Spleen (tissue), 11 donors: Measurements from ENCODE around the gene CLMN. TPM values are rescaled to one million over a fixed set of nuclear protein-coding genes. Genes with fewer than 3 reads are reported as not detected.

Experiments used
- DNase-seq: peaks from one replicate; pipeline ENCODE4 v3.0.0-alpha.2; 2020
- H3K27ac ChIP-seq, 8 donors: fragments of 200-600 bp; sonication (generic) in 7 of 8; 1 replicate in 4 of 8; 2 replicates in 4 of 8; pipeline versions ENCODE4 v1.5.0 to v1.8.0; 2016 to 2021; ENCODE audit warnings: inconsistent platforms in 4 of 8, mild to moderate bottlenecking in 4 of 8, moderate library complexity in 1 of 8
- H3K27me3 ChIP-seq, 7 donors: fragments of 200-600 bp; sonication (generic) in 6 of 7; replicated peaks in 1 of 7; 1 replicate in 4 of 7; 2 replicates in 3 of 7; pipeline versions ENCODE4 v1.5.0 to v1.8.0; 2016 to 2021; ENCODE audit warnings: inconsistent platforms in 3 of 7, mild to moderate bottlenecking in 1 of 7
- H3K36me3 ChIP-seq, 6 donors: fragments of 200-600 bp; sonication (generic) in 5 of 6; 1 replicate in 4 of 6; 2 replicates in 2 of 6; pipeline versions ENCODE4 v1.5.0 to v1.8.0; 2016 to 2021; ENCODE audit warnings: inconsistent platforms in 2 of 6
- H3K4me1 ChIP-seq, 6 donors: fragments of 200-600 bp; sonication (generic) in 5 of 6; 1 replicate in 3 of 6; 2 replicates in 3 of 6; pipeline versions ENCODE4 v1.5.0 to v1.8.0; 2016 to 2021; ENCODE audit warnings: inconsistent platforms in 3 of 6
- H3K4me3 ChIP-seq, 8 donors: fragments of 200-600 bp; sonication (generic) in 7 of 8; 1 replicate in 4 of 8; 2 replicates in 4 of 8; pipeline versions ENCODE4 v1.5.0 to v1.8.0; 2016 to 2021; ENCODE audit warnings: inconsistent platforms in 4 of 8, mild to moderate bottlenecking in 4 of 8, moderate library complexity in 2 of 8
- H3K9me3 ChIP-seq, 8 donors: fragments of 200-600 bp; sonication (generic) in 7 of 8; 1 replicate in 4 of 8; 2 replicates in 4 of 8; pipeline versions ENCODE4 v1.5.0 to v1.8.0; 2016 to 2021; ENCODE audit warnings: inconsistent platforms in 4 of 8
- CTCF ChIP-seq, 11 experiments: fragments of 200-600 bp in 7 of 11; fragments of 450-650 bp in 4 of 11; sonication (generic) in 4 of 11; IDR thresholded peaks in 8 of 11; conservative IDR thresholded peaks in 3 of 11; 1 replicate in 7 of 11; 2 replicates in 4 of 11; pipeline versions ENCODE4 v1.4.0 to v1.8.0; 2016 to 2021; ENCODE audit warnings: antibody characterized with exemption in 11 of 11, inconsistent platforms in 4 of 11, mild to moderate bottlenecking in 1 of 11
- POLR2A ChIP-seq, 3 donors: fragments of 450-650 bp; IDR thresholded peaks; one replicate each; pipeline ENCODE4 v1.5.1; 2017; ENCODE audit warnings: antibody characterized with exemption in 3 of 3, mild to moderate bottlenecking in 1 of 3
- POLR2AphosphoS5 ChIP-seq, 3 donors: sonication (generic); formaldehyde crosslinking; IDR thresholded peaks; one replicate each; pipeline ENCODE4 v1.5.1; 2017; ENCODE audit warnings: antibody characterized with exemption in 3 of 3
- WGBS, 5 donors: extraction: QIAGEN DNeasy Blood & Tissue Kit in 3 of 5; methylation state at CpG; one replicate each; pipeline versions ENCODE4 v1.1.5 to v1.1.7; 2013 to 2018; 5-methylcytosine and 5-hydroxymethylcytosine counted together
- intact Hi-C: fragments of 100-400 bp; cut with DNase I; formaldehyde crosslinking; loops from one replicate; pipeline ENCODE4 v1.15.0; 2023; ENCODE audit warnings: low total_unique reads
- polyA plus RNA-seq, 3 donors: library from polyadenylated mRNA; stranded (reverse); fragments of 200-250 nt; gene quantifications; one replicate each; pipeline ENCODE4 v1.2.1, GENCODE V29; 2013
- total RNA-seq, 7 donors: library from RNA; depleted of rRNA in 3 of 7; stranded (reverse); fragments of >200 nt in 3 of 7; fragmentation: NEBNext Ultra II Directional in 4 of 7; extraction: Animal tissue kit (Norgen Biotek cat#: 25700) in 4 of 7; gene quantifications; one replicate each; pipeline versions ENCODE4 v1.1.0 to v1.2.1, GENCODE V29; 2016 to 2021
- donor health status: healthy with polysubstance abuse.
- donor health status: DM: no; HTN: no; CAD: no; lungs with moderate emphysema.
- donor health status: DM: no; HTN: no; CAD: no.
- donor health status: Bipolar disorder and iron deficiency.
- donor health status: healthy.
- donor health status: DM: no; HTN: no; CAD: no.
- donor health status: DM: yes; HTN: yes; CAD: no.

CLMN gene
- total and polyA plus RNA-seq, 10 donors: 2.7 to 21.4 (median 14.8) TPM

GRCh38 chr14:95144849-95145248, 174.9 kb downstream of the CLMN start:
- H3K9me3 ChIP-seq: peaks cover 8 to 25% (median 21%) of the 10 kb centered on the region in 8 donors
- peaks cover 0 to 10% (median 0%) of the 10 kb centered on the region in 6 donors for H3K36me3 ChIP-seq
- TF ChIP-seq CTCF (IDR thresholded peaks at IDR 0.05 in 8 of 11, conservative IDR thresholded peaks at IDR 0.05 in 3 of 11) (no peak), POLR2AphosphoS5 (IDR thresholded peaks at IDR 0.05) (no peak), POLR2A (IDR thresholded peaks at IDR 0.05) (no peak)
- no peak for DNase-seq
- WGBS, 5 donors: 71 to 100% (median 96%) methylated on average over 2 of the region's 2 CpGs
- H3K4me1 ChIP-seq: peaks cover 33 to 89% (median 73%) of the 10 kb centered on the region in 6 donors
- intact Hi-C loops: no loop called here
- H3K27ac ChIP-seq: peak overlapping the region in 6 of 8 donors; percentile 73 to 85 (median 77)
- no peak overlapping the region for H3K4me3 ChIP-seq
- H3K27me3 ChIP-seq: no peaks in the 10 kb centered on the region

GRCh38 chr14:95143808-95144620, 175.7 kb downstream of the CLMN start:
- DNase-seq: no peak
- peak overlapping the region in 7 of 8 donors; percentile 73 to 85 (median 77) for H3K27ac ChIP-seq
- intact Hi-C loops: no loop called here
- peaks cover 8 to 25% (median 21%) of the 10 kb centered on the region in 8 donors for H3K9me3 ChIP-seq
- H3K4me3 ChIP-seq: peak overlapping the region in 2 of 8 donors; percentile 10 to 37
- peaks cover 36 to 89% (median 79%) of the 10 kb centered on the region in 6 donors for H3K4me1 ChIP-seq
- no peak for TF ChIP-seq POLR2A (IDR thresholded peaks at IDR 0.05)
- no peak for TF ChIP-seq POLR2AphosphoS5 (IDR thresholded peaks at IDR 0.05)
- TF ChIP-seq CTCF (IDR thresholded peaks at IDR 0.05 in 8 of 11, conservative IDR thresholded peaks at IDR 0.05 in 3 of 11): no peak
- WGBS, 5 donors: 53 to 60% (median 59%) methylated on average over 4 of the region's 4 CpGs
- peaks cover 0 to 15% (median 0%) of the 10 kb centered on the region in 6 donors for H3K36me3 ChIP-seq
- no peaks in the 10 kb centered on the region for H3K27me3 ChIP-seq

DNA sequence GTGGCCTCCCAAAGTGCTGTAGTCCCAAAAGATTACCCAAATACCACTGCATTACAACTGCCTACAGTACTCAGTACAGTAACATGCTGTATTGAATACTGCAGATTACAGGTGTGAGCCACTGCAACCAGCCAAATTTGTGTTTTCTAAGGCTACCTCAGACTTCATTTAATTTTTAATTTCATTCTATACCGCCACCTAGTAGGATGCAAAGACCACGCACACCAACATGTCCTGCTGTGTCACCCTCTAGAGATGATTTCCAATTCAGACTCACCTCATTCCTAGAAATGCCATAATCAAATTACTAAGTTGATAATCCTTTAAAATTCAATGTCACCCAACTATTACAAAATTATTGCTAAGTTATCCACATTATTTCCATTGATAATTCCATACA, 177.5 kb downstream of the CLMN start:
- peaks cover 38 to 90% (median 76%) of the 10 kb centered on the region in 6 donors for H3K4me1 ChIP-seq
- intact Hi-C loops: no loop called here
- 94 to 99% (median 97%) methylated on average over 2 of the region's 2 CpGs for WGBS, 5 donors
- no peak for DNase-seq
- H3K9me3 ChIP-seq: peaks cover 8 to 25% (median 21%) of the 10 kb centered on the region in 8 donors
- peaks cover 0 to 15% (median 0%) of the 10 kb centered on the region in 6 donors for H3K36me3 ChIP-seq
- no peak for TF ChIP-seq POLR2A (IDR thresholded peaks at IDR 0.05)
- no peak for TF ChIP-seq POLR2AphosphoS5 (IDR thresholded peaks at IDR 0.05)
- no peak for TF ChIP-seq CTCF (IDR thresholded peaks at IDR 0.05 in 8 of 11, conservative IDR thresholded peaks at IDR 0.05 in 3 of 11)
- H3K4me3 ChIP-seq: no peak overlapping the region
- no peaks in the 10 kb centered on the region for H3K27me3 ChIP-seq
- peak overlapping the region in 1 of 8 donors; percentile 61 for H3K27ac ChIP-seq

- Histone ChIP-seq H3K36me3 (peaks cover 0 to 14% (median 0%) of the 10 kb centered on the region in 6 donors), H3K27me3 (no peaks in the 10 kb centered on the region), H3K27ac (peak overlapping the region in 3 of 8 donors; percentile 1 to 77 (median 61)), H3K9me3 (peaks cover 8 to 25% (median 21%) of the 10 kb centered on the region in 8 donors), H3K4me3 (no peak overlapping the region), H3K4me1 (peaks cover 38 to 87% (median 75%) of the 10 kb centered on the region in 6 donors)
- 63 to 88% (median 72%) methylated on average over 1 of the region's 1 CpG for WGBS, 5 donors
- DNase-seq: no peak
- intact Hi-C loops: no loop called here
- TF ChIP-seq POLR2A (IDR thresholded peaks at IDR 0.05) (no peak), CTCF (IDR thresholded peaks at IDR 0.05 in 8 of 11, conservative IDR thresholded peaks at IDR 0.05 in 3 of 11) (no peak), POLR2AphosphoS5 (IDR thresholded peaks at IDR 0.05) (no peak)
These were observed 178.0 kb downstream of the CLMN start for GRCh38 chr14:95141684-95142083.
